Bronchial epithelial cell (primary cell): Measurements from ENCODE around the gene KMT2E. TPM values are rescaled to one million over a fixed set of nuclear protein-coding genes. Genes with fewer than 3 reads are reported as not detected.
"Not testable (repeated sequence)": the region's sequence is repeated elsewhere in the genome, so short reads cannot be mapped to it uniquely, and the experiment has no call there.

Experiments used
- DNase-seq: peaks from one replicate; pipeline ENCODE4 v3.0.0-alpha.2; 2010; ENCODE audit warnings: low read depth
- FAIRE-seq: peaks from 2 replicates; lab custom pipeline; 2011; peaks lifted over from hg19 to GRCh38; lab: Jason Lieb, UNC
- H3K27me3 ChIP-seq: 2 replicates; pipeline ENCODE4 v1.5.1; 2011; ENCODE audit warnings: low read length; ENCODE audit not compliant: control insufficient read depth, insufficient read depth
- H3K36me3 ChIP-seq: 2 replicates; pipeline ENCODE4 v1.5.1; 2011; ENCODE audit warnings: low read length; ENCODE audit not compliant: control insufficient read depth, insufficient read depth
- H3K4me3 ChIP-seq: 2 replicates; pipeline ENCODE4 v1.5.1; 2011; ENCODE audit warnings: mild to moderate bottlenecking, low read depth, low read length, control low read depth
- total RNA-seq: library from RNA; depleted of rRNA; stranded (reverse); fragments of >200 nt; gene quantifications from 2 replicates; pipeline ENCODE4 v1.2.1, GENCODE V29; 2014
- TF ChIP-seq, protein P1 (sequence below): IDR thresholded peaks from 2 replicates; pipeline ENCODE4 v1.5.1; 2011; ENCODE audit warnings: mild to moderate bottlenecking, moderate library complexity, low read length, control low read depth, inconsistent platforms; ENCODE audit not compliant: insufficient read depth, severe bottlenecking

KMT2E gene
- total RNA-seq, 1 donor from 2014 or later: 79.8 TPM

GRCh38 chr7:104984585-104985258, 29.3 kb upstream of the KMT2E start:
- TF ChIP-seq, protein P1, sequence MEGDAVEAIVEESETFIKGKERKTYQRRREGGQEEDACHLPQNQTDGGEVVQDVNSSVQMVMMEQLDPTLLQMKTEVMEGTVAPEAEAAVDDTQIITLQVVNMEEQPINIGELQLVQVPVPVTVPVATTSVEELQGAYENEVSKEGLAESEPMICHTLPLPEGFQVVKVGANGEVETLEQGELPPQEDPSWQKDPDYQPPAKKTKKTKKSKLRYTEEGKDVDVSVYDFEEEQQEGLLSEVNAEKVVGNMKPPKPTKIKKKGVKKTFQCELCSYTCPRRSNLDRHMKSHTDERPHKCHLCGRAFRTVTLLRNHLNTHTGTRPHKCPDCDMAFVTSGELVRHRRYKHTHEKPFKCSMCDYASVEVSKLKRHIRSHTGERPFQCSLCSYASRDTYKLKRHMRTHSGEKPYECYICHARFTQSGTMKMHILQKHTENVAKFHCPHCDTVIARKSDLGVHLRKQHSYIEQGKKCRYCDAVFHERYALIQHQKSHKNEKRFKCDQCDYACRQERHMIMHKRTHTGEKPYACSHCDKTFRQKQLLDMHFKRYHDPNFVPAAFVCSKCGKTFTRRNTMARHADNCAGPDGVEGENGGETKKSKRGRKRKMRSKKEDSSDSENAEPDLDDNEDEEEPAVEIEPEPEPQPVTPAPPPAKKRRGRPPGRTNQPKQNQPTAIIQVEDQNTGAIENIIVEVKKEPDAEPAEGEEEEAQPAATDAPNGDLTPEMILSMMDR: no peak
- no peak for FAIRE-seq
- Histone ChIP-seq H3K36me3 (no peaks in the 10 kb centered on the region), H3K4me3 (peak overlapping the region; percentile 68), H3K27me3 (no peaks in the 10 kb centered on the region)
- no peak for DNase-seq

- no peaks in the 10 kb centered on the region for H3K27me3 ChIP-seq
- DNase-seq (no peak), FAIRE-seq (no peak)
- TF ChIP-seq, protein P1: no peak
- no peak overlapping the region for H3K4me3 ChIP-seq
- no peaks in the 10 kb centered on the region for H3K36me3 ChIP-seq
Measured at GRCh38 chr7:104985259-104985617, 28.8 kb upstream of the KMT2E start.

DNA sequence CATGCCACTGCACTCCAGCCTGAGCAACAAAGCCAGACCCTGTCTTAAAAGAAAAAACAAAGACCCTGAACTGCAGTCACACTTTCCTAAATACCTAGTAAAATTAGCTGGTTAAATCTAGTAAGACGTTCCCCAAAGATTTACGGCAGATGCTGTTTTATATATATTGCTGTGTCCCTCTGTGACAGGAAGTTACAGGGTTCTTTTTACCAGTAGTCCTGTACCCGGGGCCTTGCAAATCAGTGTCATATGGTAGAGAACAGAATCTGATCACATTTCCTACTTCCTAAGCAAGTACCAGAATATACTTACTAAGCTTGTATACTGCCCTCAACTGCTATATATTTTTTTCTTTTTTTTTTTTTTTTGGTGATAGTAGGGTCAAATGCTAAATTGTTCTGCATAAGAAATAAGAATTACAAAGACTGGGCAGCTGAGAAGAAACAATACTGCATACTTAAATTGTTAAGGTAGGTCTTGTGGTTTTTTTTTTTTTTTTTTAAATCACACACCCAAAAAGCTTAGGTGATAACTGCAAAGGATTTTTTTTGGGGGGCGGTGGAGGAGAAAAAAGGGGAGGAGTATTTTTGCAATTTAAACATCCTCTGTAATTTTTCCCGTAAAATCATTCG, 27.3 kb upstream of the KMT2E start:
- DNase-seq: no peak
- no peak for FAIRE-seq
- TF ChIP-seq, protein P1: no peak

DNA sequence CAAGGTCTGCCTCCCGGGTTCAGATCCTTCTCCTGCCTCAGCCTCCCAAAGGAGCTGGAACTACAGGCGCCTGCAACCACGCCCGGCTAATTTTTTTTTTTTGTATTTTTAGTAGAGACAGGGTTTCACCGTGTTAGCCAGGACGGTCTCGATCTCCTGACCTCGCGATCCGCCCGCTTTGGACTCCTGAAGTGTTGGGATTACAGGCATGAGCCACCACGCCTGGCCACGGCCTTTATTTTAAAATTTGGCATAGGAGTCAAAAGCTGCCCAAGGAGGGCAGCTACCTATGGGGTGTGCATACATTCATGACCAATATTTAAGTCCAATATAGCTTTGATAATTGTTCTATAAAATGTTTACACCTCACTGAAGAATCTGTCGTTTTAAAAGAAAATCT, 26.6 kb upstream of the KMT2E start:
- not testable (repeated sequence) for H3K36me3 ChIP-seq, FAIRE-seq, H3K27me3 ChIP-seq, H3K4me3 ChIP-seq, DNase-seq

More for the DNA sequence above, 27.3 kb upstream of the KMT2E start:
- Histone ChIP-seq H3K4me3 (no peak overlapping the region), H3K36me3 (peaks cover 3% of the 10 kb centered on the region), H3K27me3 (no peaks in the 10 kb centered on the region)

DNA sequence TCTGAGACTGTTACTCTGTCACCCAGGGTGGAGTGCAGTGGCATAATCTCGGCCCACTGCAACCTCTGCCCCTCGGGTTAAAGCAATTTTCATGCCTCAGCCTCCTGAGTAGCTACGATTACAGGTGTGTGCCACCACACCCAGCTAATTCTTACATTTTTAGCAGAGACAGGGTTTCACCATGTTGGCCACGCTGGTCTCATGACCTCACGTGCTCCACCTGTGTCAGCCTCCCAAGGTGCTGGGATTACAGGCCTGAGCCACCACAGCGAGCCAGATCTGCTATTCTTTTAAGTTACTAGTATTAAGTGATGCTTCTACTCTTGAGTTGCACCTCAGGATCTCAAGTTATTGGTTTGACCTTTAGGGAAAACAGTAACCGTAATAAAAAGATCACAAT, 23.0 kb upstream of the KMT2E start:
- no peak for DNase-seq
- TF ChIP-seq, protein P1: no peak
- no peak overlapping the region for H3K4me3 ChIP-seq
- no peak for FAIRE-seq
- H3K27me3 ChIP-seq: no peaks in the 10 kb centered on the region
- peaks cover 5% of the 10 kb centered on the region for H3K36me3 ChIP-seq

GRCh38 chr7:104992306-104992705, 21.7 kb upstream of the KMT2E start:
- Histone ChIP-seq H3K27me3 (no peaks in the 10 kb centered on the region), H3K36me3 (peaks cover 7% of the 10 kb centered on the region), H3K4me3 (no peak overlapping the region)
- TF ChIP-seq, protein P1: no peak
- DNase-seq (no peak), FAIRE-seq (no peak)
